ENCODE measurements around the gene LRRN2.
A peak's percentile ranks its signal among the peaks of the same experiment; 100 is the strongest.

LRRN2 gene

DNA sequence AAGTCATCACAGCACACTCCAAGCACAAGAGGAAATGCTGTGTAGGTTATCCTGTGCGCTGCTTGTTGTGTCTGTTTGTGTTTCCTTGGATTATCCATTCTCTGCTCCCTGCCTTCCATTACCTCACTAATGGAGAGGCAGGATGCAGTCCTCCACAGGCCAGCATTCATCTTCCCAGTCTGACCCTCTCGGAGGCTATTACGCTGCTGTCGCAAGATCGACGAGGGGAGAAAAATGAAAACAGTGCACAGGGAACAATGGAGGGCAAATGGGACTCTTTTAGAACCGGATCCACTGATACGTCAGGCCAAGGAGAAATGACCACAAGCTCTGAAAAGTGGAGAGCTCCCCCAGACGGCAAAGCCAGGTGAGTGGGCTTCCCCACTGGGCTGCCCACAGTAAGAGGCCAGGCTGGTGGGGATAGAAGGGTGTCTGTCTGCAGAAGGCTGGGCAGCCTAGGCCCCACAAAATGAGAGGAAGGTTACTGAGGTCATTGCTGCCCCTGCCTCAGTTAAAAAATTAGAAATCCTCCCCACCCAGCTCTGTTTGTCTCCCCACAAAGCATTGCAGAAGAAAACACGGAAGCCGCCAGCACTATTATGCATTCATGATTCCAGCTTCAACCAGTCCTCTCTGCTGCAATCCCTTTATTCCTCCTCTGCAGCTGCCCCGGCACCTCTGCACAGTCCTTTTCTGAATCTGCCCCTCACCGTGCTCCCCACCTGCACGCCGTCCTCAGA, 21.7 kb downstream of the LRRN2 start:
- no peaks in the 10 kb centered on the region for H3K27me3 ChIP-seq
- H3K36me3 ChIP-seq, result no peaks in the 10 kb centered on the region; the same call in 1 of the 2 replicates
- H3K4me1 ChIP-seq, result peaks cover 29% of the 10 kb centered on the region
- DNase-seq, result no peak
- H3K4me3 ChIP-seq (ENCODE audit: low read depth, low read length), result no peak overlapping the region
- no peak for TF ChIP-seq CTCF (IDR thresholded peaks at IDR 0.05; ENCODE audit: low read depth, low read length)
- H3K9me3 ChIP-seq, result no peaks in the 10 kb centered on the region

GRCh38 chr1:204662530-204662929, 23.0 kb downstream of the LRRN2 start:
- DNase-seq, result no peak
- H3K9me3 ChIP-seq, result no peaks in the 10 kb centered on the region
- H3K4me3 ChIP-seq (ENCODE audit: low read depth, low read length), result no peak overlapping the region
- H3K36me3 ChIP-seq, result no peaks in the 10 kb centered on the region; the same call in 1 of the 2 replicates
- peaks cover 30% of the 10 kb centered on the region for H3K4me1 ChIP-seq
- no peak for TF ChIP-seq CTCF (IDR thresholded peaks at IDR 0.05; ENCODE audit: low read depth, low read length)
- no peaks in the 10 kb centered on the region for H3K27me3 ChIP-seq

DNA sequence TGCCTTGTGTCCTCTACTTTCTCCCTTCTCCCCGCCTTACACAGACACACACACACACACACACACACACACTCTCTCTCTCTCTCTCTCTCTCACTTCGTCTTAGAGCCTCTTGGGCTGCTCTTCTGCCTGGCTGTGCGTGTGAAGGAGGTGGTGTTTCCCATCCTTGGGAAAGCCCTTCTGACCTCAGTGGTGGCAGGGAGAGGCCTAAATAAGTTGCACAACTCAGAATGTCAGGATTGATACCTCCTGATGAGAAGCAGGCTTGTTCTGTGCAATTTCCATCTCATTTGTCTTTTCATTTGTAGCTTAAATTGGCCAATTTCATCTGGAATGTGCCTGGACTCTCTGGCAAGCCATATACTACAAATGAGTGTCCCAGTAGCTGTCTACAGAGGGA, 25.0 kb downstream of the LRRN2 start:
- DNase-seq, result no peak
- Histone ChIP-seq H3K36me3 (no peaks in the 10 kb centered on the region; the same call in 1 of the 2 replicates), H3K4me3 (ENCODE audit: low read depth, low read length) (no peak overlapping the region), H3K27me3 (no peaks in the 10 kb centered on the region), H3K9me3 (no peaks in the 10 kb centered on the region), H3K4me1 (peaks cover 30% of the 10 kb centered on the region)
- TF ChIP-seq CTCF (IDR thresholded peaks at IDR 0.05; ENCODE audit: low read depth, low read length), result no peak

GRCh38 chr1:204659056-204659455, 26.5 kb downstream of the LRRN2 start:
- H3K4me3 ChIP-seq (ENCODE audit: low read depth, low read length), result no peak overlapping the region
- DNase-seq, result peak; percentile 38
- H3K9me3 ChIP-seq, result no peaks in the 10 kb centered on the region
- no peaks in the 10 kb centered on the region for H3K27me3 ChIP-seq
- no peaks in the 10 kb centered on the region; the same call in 1 of the 2 replicates for H3K36me3 ChIP-seq
- no peak for TF ChIP-seq CTCF (IDR thresholded peaks at IDR 0.05; ENCODE audit: low read depth, low read length)
- peaks cover 30% of the 10 kb centered on the region for H3K4me1 ChIP-seq

DNA sequence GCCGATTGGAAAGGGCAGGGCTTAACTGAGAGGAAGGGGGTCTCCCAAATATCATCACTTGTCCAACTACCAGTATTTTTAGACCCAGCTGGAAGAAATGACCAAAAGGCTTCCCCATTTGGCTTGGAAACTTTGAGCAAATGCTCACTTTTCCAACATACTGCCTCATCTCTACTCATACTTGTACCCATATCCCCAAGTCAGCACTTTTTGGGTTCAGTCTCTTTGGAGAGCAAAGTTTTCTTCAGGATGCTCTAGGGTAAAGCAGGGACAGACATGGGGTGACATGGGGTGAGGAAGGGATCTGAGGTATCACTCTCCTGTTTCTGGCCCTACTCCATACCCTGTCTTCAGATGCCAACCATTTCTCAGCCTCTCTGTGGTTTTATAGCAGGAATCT, 27.2 kb downstream of the LRRN2 start:
- Histone ChIP-seq H3K4me3 (ENCODE audit: low read depth, low read length) (no peak overlapping the region), H3K9me3 (no peaks in the 10 kb centered on the region), H3K4me1 (peaks cover 30% of the 10 kb centered on the region), H3K36me3 (no peaks in the 10 kb centered on the region; the same call in 1 of the 2 replicates), H3K27me3 (no peaks in the 10 kb centered on the region)
- no peak for DNase-seq
- no peak for TF ChIP-seq CTCF (IDR thresholded peaks at IDR 0.05; ENCODE audit: low read depth, low read length)

GRCh38 chr1:204653590-204654340, 31.8 kb downstream of the LRRN2 start:
- Histone ChIP-seq H3K4me3 (ENCODE audit: low read depth, low read length) (no peak overlapping the region), H3K4me1 (peaks cover 33% of the 10 kb centered on the region), H3K36me3 (no peaks in the 10 kb centered on the region), H3K27me3 (no peaks in the 10 kb centered on the region), H3K9me3 (no peaks in the 10 kb centered on the region)
- TF ChIP-seq CTCF (IDR thresholded peaks at IDR 0.05; ENCODE audit: low read depth, low read length), result no peak
- DNase-seq, result no peak
